ENCODE measurements around the gene CTNS.

DNA sequence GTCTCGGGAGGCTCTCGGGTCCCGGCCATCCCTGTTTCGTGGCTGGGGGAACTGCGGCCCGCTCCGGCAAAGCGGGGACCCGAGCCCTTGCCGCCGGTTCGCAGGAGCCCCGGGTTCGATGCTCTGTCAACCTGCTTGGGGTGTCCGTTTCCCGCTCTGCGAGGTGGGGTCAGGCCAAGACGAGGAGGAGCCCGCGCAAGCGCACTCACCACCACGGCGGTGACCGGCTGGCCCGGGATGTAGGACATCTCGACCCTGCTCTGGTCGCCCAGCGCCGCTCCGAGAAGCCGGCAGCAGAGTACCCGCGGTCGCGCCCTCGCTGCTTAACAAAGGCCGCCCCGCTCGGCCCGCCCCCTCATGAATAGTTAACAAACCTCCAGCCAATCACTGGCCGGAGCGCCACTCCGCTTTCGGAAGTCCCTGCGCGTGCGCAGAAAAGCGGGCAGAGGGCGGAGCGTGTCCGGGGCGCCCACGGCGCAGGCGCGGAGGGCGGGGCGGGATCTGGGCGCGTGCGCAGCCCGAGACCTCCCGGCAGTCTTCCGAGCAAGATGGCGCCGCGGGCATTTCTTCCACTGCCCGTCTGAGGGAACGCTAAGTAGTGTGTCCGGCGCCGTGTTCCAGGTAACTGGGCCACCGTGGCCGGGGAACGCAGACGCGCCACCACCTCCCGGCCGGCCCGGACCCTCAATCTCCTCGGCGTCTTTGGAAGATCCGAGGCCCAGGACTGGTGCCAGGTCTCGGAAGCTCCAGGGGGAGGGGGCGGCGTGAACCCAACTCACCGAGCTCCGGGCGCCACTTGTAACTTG lies 31.9 kb downstream of the CTNS start, which contains the start of the genes EMC6 and TAX1BP3:
- TF ChIP-seq, protein P1, sequence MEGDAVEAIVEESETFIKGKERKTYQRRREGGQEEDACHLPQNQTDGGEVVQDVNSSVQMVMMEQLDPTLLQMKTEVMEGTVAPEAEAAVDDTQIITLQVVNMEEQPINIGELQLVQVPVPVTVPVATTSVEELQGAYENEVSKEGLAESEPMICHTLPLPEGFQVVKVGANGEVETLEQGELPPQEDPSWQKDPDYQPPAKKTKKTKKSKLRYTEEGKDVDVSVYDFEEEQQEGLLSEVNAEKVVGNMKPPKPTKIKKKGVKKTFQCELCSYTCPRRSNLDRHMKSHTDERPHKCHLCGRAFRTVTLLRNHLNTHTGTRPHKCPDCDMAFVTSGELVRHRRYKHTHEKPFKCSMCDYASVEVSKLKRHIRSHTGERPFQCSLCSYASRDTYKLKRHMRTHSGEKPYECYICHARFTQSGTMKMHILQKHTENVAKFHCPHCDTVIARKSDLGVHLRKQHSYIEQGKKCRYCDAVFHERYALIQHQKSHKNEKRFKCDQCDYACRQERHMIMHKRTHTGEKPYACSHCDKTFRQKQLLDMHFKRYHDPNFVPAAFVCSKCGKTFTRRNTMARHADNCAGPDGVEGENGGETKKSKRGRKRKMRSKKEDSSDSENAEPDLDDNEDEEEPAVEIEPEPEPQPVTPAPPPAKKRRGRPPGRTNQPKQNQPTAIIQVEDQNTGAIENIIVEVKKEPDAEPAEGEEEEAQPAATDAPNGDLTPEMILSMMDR (IDR thresholded peaks at IDR 0.05) = no peak
- TF ChIP-seq POLR2A (IDR thresholded peaks at IDR 0.05) = peak; percentile 75
- no peak for TF ChIP-seq EP300 (IDR thresholded peaks at IDR 0.05)
